HUDEP-2 (cell line): ENCODE measurements around the gene GIT1.

Source experiments
- DNase-seq, 76 experiments: peaks; one replicate each; lab custom pipeline; 2025; ENCODE audit not compliant: unreplicated experiment in 76 of 76; lab: John Stamatoyannopoulos, UW

Gene GIT1

DNA sequence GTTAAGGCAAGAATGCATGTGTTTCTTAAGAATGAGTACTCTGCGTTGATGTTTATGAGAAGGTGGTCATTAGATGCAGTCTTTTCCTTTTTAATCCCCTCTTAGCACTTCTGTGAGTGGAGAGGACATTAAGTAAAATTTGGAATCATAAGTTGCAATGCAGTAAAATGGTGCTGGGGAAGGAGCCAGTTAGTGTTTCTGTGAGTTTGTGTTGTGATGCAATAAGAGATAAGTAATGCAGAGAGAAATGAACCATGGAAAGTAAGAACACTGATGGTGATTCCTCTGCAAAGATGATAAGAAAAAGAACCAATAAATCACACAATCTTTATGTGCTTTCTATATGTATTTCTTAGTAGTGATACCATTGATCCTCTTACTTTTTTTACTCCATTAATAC, 42.6 kb downstream of the GIT1 start:
- no peak for DNase-seq

DNA sequence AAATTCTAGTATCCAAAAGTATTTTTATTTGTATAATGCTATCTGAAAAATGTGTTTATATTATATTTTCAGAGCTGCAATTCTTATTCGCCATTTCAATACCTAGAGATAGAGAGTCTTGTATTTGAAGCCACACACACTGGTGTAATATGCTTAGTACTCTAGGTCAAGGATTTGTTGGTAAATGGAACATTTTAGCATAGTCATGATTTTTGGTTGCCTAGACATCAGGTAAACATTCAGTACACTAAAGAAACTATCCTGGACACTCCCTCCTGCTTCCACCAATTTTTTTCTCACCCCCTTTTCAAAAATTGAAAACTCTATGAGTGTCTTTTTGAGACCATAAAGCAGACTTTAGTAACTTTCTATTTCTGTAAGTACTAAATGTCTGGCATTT, 43.4 kb downstream of the GIT1 start:
- DNase-seq, result no peak

DNA sequence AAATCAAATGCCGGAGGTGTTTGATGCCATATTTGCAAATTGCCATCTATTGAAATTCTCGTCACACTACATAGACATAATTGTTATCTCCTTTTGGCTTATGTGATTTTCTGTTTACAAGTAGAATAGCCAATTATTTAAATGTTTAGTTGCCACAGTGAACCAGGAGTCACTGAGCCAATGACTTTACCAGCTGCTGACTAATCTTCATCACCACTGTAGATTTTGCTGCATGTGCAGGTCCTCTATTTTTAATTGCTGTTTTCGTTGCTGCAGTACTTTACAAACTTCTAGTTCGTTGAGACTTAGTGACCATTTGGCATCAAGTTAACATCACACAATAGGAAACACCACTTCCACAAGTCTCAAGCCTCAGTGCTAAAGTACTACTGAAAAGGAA, 45.4 kb downstream of the GIT1 start:
- DNase-seq, result no peak

DNA sequence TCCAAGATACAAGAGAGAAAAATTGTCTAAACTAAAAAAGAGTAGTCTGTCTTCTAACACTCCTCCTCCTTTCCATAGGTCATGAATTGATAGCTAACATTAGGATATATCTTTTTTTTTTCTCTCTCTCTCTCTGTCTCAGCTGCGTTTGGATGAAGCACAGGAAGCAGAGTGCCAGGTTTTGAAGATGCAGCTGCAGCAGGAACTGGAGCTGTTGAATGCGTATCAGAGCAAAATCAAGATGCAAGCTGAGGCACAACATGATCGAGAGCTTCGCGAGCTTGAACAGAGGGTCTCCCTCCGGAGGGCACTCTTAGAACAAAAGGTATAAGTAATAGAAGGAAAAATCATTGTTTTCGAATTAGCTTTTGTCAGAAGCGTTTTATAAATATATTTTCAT, 55.5 kb downstream of the GIT1 start:
- DNase-seq, result no peak

DNA sequence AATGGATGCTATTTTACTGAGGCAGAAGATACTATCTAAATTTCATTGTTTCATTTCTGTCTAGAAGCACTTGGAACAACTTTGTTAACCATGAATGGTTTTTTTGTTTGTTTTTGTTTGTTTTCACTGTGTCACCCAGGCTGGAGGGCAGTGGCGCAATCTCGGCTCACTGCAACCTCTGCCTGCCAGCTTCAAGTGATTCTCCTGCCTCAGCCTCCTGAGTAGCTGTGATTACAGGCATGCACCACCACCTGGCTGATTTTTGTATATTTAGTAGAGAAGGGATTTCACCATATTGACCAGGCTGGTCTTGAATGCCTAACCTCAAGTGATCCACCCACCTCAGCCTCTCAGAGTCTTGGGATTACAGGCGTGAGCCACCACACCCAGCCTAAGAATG, 63.1 kb downstream of the GIT1 start:
- no peak for DNase-seq

DNA sequence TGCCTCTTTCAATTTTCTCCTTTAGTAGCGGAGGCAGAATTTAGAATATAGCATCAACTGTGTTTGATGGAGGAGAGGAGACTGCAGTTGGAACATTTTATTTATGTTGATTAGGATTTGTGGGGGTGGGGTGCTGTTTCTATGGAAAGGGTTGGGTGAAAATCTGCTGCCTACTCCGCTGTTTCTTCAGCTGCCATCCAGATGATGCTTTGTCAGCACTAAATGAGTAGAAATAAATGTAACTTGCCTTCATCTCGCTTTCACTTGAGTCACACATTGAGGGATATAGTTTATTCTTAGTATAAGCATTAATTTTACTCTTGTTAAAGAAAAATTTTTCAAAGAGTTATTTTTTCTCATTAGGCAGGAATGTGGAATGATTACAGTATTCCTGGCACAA, 64.8 kb downstream of the GIT1 start:
- no peak for DNase-seq
